ENCODE results near the gene FBRS.

Gene FBRS

DNA sequence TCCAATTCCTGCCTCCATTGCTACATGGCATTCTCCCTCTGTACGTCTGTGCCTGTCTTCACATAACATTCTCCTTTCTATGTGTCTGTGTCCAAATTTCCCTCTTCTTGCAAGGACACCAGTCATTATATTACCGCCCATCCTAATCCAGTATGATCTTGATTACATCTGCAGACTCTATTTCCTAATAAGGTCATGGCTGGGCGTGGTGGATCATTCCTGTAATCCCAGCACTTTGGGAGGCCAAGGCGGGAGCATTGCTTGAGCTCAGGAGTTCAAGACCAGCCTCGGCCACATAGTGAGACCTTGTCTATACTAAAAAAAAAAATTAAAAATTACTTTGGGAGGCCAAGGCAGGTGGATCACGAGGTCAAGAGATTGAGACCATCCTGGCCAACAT, 12.5 kb upstream of the FBRS start:
- DNase-seq = no peak

DNA sequence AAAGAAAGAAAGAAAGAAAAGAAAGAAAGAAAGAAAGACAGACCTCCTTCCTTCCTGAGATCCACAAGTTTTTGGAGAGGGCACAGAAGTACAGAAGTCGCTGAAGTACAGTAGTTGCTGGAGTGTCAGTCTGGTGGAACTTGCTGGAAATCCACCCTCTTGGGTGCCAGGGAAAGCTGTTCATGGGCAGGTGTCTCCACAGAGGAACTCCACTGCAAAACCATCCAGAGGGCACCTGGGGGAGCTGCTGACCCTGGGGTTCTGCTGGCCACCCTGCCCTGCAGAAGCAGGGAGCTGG, 11.0 kb upstream of the FBRS start:
- DNase-seq = no peak

DNA sequence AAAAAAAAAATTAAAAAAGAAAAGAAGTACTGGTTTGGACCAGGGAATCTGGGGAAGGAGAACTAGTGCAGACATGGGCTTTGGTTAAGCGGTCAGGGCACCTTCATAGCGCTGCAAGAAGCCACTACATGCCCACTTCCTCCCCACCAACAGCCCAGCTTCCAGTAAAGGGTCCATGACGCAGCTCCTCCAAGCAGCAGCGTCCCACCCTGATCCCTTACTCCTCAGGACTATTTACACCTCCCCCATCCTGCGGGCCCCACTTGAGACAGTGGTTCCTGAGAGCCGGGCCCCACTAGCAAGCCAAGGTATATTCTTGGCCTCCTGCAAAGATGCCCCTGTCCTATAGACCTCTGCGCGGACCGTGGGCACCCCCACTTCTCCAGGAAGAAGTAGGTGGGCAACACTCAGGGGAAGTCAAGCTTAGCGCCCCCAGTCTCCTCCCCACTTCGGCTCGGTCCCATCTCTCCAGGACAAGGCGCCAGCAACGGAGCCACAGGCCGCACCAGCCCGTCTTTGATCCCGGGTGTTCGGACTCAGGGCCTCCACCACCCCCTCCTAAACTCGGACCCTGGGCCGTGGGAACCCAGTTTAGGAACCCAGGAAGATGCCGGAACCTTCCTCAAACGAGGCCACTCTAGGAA, 8.4 kb upstream of the FBRS start:
- peak; percentile 30 to 43 for DNase-seq

DNA sequence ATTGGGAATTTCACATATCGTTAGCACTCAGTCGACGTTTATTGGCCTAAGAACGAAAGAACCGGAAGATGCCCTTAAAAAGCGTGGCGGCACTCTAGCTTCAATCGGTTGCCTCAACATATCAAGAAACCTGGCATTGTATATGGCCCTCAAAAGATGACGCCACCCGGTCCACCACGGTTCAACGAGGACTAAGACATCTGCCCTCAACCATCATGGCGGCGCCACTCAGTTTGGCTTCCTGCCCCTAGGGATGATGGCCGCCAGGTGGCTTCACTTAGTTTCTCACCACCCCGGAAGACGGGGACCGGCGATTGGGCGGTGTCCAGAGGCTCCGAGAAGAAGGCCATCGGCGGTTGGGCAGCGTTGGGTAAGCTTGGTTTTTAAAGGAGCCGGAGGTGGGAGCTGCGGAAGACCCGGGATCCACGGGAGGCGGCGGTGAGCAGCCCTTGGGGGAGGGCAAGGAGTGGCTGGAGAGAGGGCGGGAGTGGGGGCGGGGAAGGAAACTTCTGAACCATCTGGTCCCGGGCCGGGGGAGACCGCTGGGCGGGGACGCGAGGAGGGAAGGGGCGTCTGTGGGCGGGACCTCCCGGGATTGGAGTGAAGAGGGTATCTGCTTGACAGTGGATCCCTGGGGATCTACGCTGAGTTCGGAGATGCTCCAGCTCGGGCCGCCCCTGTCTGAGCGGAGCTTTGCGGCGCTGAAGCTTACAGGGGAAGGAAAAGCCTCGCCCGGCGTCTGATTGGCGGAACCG, 7.7 kb upstream of the FBRS start, which contains the start of gene PRR14:
TSS of gene PRR14 (plus strand) at position 592 of the 755 bp plus-strand sequence. CDS start 686 bp downstream, outside the sequence.
- DNase-seq = peak; percentile 99

DNA sequence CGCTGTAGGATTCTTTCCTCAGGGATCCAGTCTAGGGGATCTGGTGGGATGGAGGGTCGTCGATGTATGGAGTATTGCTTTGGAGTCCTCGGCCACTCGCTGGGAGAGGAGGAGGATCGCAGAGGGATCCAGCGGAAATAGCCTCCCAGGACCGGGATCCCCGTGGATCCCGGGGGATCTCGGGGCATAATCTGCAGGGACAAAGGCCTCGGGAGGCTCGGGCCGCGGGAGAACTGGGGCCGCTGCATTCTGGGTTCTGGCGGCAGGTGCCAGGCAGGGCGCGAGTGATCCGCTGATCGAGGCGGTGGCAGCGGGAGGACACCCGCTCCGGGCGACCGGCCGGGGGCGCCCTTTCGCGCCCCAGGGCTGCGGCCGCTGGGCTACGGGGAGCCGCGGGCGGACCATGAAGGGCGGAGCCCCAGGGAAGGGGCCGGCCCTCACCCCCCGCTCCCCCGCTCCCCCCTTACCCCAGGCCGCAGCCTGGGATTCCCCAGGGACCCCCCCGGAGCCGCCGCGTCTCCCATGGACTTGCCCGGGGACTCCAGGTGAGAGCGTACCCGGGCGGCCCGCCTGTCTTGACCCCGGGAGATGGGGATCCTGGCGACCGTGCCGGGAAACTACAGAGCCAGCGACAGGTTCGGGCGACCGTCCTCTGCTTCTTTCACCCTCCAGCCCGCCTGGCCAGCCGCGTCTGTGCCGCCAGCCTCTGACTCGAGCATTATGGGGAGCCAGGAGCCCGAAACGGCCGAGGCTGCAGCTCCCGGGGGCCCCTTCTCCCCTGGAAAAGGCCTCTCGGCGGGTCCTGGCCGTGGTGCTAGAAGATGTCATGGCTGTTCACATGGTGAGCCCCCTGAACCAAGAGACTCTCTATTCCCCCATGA, 6.9 kb upstream of the FBRS start:
- DNase-seq = peak; percentile 86 to 87

DNA sequence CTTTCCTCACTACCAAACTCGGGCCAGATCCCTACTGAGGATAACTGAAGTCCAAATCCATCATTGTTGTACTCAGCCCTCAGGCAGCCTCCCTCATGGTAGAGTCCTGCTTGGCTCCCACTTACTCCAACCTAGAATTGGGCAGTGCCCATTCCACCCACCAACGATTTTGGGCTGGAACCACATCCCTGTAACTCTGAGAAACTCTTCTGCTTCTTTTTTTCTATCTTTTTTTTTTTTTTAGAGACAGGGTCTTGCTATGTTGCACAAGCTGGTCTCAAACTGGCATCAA, 6.3 kb upstream of the FBRS start:
- DNase-seq = no peak

DNA sequence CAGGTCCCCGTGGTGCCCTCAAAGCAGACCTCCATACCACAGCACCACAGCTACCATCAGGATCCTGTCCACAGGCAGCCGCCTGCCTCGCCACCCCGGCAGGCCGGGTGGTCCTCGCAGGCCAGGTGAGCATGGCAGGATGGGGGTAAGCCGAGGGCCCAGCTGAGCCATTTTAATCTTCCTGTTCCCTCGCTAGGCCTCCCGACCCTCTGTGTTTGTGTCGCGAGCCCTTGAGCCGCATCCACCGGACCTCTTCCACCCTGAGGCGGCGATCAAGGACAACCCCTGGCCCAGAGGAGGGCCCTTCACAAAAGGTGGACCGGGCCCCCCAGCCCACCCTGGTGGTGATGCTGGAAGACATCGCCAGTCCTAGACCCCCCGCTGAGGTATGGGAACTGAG, 5.5 kb upstream of the FBRS start:
- DNase-seq = no peak

DNA sequence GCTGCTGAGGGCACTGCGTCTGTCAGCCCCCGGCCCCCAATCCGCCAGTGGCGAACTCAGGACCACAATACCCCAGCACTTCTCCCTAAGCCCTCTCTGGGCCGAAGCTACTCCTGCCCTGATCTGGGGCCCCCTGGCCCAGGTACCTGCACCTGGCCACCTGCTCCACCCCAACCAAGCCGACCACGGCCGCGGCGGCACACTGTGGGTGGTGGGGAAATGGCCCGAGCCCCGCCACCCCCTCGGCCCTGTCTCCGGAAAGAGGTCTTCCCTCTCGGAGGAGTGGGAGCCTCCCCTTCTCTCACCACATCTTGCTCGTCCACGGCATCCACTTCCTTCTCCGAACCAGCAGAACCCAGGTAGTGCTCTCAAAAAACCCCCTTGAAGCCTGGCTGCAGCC, 3.4 kb upstream of the FBRS start:
- no peak for DNase-seq

DNA sequence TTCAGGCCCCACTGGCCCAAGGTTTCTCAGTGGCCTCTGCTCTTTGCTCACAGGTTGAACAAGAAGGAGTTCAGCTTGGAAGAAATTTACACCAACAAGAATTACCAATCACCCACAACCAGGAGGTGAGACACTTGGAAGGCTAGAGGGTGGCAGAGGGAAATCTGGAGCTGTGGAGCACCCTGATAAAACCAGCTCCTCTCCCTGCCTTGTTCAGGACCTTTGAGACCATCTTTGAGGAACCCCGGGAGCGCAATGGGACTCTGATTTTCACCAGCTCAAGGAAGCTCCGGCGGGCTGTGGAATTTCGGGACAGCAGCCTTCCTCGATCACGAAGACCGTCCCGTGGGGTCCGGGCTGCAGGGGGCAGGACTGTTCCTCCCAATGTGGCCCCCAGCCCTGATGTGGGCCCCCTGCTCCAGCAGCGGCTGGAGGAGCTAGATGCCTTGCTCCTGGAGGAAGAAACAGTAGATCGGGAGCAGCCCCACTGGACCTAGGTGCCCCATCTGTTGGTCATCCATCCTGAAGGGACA, 2.4 kb upstream of the FBRS start:
- no peak for DNase-seq

DNA sequence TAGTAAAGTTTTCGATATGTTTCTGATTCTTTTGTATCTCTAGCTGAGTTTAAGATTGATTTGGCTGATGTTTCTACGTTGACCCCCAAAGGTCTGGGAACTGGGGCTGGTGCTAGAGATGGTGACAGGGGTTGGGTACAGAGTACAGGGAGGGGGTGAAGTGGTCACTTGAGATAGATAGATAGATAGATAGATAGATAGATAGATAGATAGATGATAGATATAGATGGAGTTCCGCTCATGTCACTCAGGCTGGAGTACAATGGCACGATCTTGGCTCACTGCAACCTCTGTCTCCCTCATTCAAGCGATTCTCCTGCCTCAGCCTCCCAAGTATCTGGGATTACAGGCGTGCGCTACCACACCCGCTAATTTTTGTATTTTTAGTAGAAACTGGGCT, 1.8 kb upstream of the FBRS start:
- no peak for DNase-seq

DNA sequence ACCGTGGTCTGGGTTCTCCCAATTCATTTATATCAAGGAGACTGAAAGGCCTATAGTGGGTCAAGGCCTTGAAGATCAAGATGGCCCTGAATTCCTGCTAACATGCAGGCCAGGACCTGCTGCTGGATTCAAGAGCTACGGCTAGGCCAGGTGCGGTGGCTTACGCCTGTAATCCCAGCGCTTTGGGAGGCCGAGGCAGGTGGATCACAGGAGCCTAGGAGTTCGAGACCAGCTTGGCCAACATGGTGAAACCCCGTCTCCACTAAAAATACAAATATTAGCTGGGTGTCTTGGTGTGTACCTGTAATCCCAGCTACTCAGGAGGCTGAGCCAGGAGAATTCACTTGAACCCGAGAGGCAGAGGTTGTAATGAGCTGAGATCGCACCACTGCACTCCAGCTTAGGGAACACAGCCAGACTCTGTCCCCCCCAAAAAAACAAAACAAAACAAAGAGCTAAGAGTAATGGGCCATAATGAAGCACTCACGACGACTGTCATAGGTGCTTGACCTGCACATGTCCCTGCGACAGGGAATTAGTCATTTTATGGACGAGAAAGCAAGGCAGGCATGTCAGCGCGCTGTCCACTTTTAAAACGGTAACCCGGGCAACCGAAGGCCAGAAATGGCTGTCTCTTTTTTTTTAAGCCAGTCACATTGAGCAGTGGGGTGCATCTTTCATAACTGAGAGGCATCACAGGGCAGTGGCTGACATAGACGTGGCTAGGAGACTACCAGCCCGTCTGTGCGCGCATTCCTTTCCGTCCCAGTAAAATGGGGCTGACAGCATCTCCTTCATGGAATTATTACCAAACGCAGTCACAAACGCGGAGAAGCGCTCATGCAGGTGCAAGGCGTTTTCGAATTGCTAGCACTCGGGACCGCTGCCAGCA, 1.0 kb upstream of the FBRS start:
- no peak for DNase-seq

DNA sequence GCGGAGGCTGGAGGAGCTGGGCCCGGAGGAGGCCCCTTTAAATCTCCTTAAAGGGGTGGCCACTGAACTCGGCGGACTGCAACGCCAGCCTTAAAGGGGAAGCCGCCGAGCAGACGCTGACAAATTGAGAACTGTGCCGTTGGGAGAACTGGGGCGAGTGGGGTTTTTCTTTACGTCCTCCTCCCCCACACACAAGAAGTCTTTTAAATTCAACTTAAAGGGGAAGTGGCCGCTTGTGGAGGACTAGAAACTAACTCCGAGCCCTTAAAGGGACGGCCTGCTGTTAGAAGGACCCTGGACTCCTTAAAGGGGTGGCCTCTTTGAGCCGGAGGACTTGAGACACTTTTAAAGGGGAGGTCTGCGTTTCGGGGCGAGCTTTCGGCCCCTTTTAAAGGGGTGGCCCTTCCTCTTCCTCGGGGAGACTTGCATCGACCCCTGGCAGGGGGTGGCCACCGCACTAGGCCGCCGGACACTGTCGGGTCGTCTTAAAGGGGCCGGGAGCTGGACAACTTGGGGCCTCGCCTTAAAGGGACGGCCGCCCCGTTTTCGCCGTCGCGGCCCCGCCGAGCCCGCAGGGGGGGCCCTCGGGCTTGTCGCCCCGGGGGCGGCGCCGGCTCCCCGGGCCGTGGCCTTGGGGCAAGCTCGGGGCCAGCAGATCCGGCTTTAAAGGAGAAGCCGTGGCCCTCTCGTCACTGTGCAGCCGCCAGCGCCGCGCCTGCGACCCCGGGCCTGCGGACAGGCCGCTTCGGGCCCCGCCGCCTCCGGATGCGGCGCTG, 688 bp downstream of the FBRS start:
- no peak for DNase-seq

DNA sequence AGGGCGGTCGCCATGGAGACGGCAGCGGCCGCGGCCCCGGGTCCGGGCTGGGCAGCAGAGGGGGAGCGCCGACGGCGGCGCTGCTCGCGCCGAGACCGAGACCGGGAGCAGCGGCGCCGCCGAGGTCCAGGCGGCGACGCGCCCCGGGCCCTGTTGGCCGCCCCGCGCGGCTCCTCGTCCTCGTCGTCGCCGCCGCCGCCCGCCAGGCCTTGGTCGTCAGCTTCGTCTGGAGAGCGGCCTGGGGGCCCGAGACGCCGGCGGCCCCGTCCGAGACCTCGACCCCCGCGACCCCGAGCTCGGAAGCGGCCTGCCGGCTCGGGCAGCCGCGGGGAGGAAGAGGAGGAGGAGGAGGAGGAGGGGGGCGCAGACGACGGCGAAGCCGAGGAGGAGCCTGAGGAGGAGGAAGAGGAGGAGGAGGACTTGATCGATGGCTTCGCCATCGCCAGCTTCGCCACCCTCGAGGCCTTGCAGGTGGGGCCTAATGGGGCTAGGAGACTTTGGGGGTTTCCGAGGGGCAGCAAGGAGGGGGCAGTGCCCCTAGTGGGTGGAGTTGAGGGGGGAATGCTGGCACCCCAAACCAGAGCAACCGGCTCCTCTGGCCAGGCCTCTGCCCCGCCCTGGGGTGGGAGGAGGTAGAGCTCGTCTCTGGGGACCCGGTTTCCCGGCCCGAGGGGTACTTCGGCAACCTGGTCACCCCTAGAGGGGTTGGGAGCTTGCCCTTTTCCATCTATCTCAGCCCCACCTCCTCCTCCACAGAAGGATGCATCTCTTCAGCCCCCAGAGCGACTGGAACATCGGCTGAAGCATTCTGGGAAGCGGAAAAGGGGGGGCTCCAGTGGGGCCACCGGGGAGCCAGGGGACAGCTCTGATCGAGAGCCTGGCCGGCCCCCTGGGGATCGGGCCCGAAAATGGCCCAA, 1.5 kb downstream of the FBRS start:
- peak; percentile 78 to 79 for DNase-seq

DNA sequence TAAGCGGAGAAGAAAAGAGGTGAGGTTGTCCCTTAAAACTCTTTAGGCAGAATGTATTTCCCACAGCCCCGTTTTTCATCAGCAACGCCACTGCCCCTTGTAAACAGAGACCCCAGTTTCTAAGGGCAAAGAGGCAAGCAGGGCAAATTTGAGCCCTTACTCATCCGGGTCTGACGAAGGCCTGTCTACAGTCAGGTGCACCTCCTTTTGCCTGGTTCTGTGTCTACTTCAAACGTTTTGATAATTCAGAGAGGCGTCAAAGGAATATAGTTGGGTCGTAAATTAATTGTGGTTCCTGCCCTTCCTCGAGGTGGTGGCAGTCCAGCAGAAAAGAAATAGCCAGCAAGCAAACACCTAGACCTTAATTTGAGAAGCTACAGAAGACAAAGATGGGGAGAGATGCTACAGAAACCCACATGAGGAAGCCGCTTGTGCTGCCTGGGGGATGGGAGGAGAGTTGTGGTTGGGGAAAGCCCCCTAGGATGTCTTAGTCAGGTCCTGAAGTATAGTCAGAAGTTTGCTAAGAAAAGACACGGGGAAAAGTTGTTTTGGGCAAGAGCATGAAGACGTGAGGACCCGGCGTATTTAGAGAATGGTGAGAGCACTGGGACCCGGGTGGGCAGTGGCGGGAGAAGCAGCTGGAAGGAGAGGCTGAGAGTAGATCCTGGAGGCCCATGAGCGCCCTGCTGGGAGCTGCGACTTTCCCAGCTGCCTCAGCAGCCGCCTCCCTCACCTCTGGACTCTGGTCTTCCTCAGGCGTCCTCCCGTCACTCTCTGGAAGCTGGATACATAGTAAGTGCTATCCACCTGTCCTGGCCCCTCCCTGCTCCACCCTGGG, 2.4 kb downstream of the FBRS start:
- DNase-seq = peak; percentile 84 to 85

DNA sequence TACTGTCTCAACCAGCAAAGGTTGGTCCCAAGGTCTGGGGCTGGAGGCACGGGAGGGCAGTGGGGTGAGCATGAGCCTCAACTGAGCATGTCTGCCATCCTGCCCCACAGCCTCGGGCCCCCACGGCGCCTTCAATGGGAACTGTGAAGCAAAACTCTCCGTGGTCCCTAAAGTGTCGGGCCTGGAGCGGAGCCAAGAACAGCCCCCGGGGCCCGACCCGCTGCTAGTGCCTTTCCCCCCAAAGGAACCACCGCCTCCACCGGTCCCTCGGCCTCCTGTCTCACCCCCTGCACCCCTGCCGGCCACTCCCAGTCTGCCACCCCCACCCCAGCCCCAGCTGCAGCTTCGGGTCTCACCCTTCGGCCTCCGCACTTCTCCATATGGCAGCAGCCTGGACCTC, 4.2 kb downstream of the FBRS start:
- no peak for DNase-seq

DNA sequence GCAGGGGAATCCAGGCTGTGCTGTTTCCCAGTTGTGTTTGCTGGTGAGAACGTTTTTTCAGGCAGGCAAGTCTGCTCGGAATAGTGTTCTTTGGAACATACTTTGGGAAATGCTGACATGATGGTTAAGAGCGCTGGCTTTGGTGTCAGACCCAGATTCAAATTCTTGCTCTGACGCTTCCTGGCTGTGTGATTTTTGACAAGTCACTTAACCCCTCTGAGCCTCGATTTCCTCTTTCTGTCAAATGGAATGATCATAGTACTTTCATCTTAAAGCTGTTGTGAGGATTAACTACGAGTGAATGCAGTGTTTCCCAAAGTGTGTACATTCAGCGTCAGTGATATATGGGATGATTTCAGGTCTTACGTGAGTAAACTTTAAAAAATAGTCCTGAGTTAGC, 4.8 kb downstream of the FBRS start:
- no peak for DNase-seq

DNA sequence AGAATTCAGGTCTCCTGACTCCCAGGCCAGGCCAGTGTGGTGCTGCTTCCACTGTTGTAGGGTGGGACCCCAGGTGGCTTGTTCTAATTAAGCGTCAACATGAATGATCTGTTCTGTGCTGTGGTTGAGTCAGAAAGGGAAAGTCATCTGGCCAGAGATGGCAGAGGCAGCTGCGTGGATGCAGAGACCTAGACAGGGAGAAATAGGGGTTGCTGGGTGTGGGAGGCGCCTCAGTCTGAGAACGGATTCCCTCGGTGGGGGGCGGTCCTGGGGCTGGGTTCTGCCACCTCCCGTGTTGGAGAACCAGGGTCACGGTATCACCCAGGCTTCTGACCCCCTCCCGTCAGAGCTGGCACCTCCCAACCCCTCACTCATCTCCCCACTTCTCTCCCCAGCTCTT, 5.6 kb downstream of the FBRS start:
- DNase-seq = no peak

DNA sequence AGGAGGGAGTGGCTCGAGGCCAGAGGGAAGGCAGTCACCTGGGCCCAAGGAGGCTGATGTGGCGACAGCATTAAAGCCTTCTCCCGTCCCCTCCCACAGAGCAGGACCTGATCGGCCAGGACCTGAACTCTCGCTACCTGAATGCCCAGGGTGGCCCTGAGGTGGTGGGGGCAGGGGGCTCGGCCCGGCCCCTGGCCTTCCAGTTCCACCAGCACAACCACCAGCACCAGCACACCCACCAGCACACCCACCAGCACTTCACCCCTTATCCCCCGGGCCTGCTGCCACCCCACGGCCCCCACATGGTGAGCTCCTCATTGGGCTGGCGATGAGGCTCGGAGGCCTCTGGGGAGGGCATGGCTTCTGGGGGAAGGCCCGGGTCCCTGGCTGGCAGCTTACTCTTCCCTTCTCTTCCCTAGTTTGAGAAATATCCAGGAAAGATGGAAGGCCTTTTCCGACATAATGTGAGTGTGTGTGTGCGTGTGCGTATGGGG, 6.4 kb downstream of the FBRS start:
- no peak for DNase-seq

DNA sequence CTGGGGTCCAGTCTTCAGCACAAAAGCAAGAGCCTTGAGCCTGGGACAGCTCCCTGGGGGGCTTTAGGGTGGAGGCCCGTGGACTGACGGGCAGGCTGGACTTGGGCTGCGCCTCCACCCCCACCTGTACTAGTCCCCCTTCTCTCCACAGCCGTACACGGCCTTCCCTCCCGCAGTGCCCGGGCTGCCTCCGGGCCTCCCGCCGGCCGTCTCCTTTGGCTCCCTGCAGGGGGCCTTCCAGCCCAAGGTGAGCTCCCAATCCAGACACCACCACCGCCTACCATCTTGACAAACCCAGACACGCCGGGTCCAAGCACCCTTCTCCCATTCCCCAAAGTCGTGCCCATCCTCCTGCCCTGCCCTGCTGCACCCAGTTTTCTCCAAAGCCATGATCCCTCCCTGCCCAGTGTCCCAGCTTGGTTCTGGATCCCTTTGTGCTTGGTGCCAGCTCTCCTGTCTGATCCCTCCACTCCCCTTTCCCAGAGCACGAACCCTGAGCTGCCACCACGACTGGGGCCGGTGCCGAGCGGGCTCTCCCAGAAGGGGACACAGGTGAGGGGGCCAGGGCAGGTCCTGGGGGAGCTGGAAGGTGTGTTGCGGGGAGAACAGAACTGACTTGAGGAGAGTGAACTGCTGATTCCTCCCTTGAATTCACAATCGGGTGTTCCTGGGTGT, 7.1 kb downstream of the FBRS start:
- no peak for DNase-seq

Data from CD4-positive, alpha-beta T cell treated with Interleukin-1 beta for 1 hour (primary cell).